Measurements from ENCODE around the gene ZNF90.
"Not testable (repeated sequence)": the region's sequence is repeated elsewhere in the genome, so short reads cannot be mapped to it uniquely, and the experiment has no call there.

- TF ChIP-seq CTCF (IDR thresholded peaks at IDR 0.05; ENCODE audit: low read depth, low read length, poor library complexity, severe bottlenecking); EZH2phosphoT487 (IDR thresholded peaks at IDR 0.05; ENCODE audit: borderline replicate concordance, low read length): not testable (repeated sequence)
These were observed 32.1 kb upstream of the ZNF90 start for GRCh38 chr19:20045742-20046141.
